CD4-positive, CD25-positive, alpha-beta regulatory T cell (primary cell): ENCODE results near the gene MTMR3. TPM values are rescaled to one million over a fixed set of nuclear protein-coding genes. Genes with fewer than 3 reads are reported as not detected.

ENCODE experiments used
- ATAC-seq, 2 donors: fragments of 150-1000 bp; cut with Tn5 transposase; one replicate each; pipeline ENCODE4 v1.10.0; 2021; ENCODE audit warnings: low read depth in 2 of 2, moderate number of reproducible peaks in 2 of 2, moderate library complexity in 1 of 2
- DNase-seq, 3 donors: peaks; one replicate each; pipeline versions ENCODE4 v3.0.0 to v3.0.0-alpha.2; 2012 to 2022; ENCODE audit warnings: mixed read lengths in 1 of 3
- H3K27ac ChIP-seq: one replicate; pipeline ENCODE4 v1.7.0; 2013; ENCODE audit warnings: mild to moderate bottlenecking, low read length; ENCODE audit not compliant: insufficient read depth, poor library complexity, severe bottlenecking
- H3K27me3 ChIP-seq: one replicate; pipeline ENCODE4 v1.7.0; 2013; ENCODE audit warnings: low read length; ENCODE audit not compliant: control insufficient read depth, insufficient read depth
- H3K36me3 ChIP-seq: one replicate; pipeline ENCODE4 v1.7.0; 2013; ENCODE audit warnings: mild to moderate bottlenecking, low read length, moderate library complexity; ENCODE audit not compliant: control insufficient read depth, insufficient read depth
- H3K4me1 ChIP-seq: 2 replicates; pipeline ENCODE4 v1.7.0; 2013; ENCODE audit warnings: mild to moderate bottlenecking, low read length; ENCODE audit not compliant: insufficient read depth, control insufficient read depth, poor library complexity, severe bottlenecking
- H3K4me3 ChIP-seq: one replicate; pipeline ENCODE4 v1.7.0; 2013; ENCODE audit warnings: low read depth, mild to moderate bottlenecking, low read length, moderate library complexity
- H3K9me3 ChIP-seq, 2 experiments: 1 replicate in 1 of 2; 2 replicates in 1 of 2; pipeline ENCODE4 v1.7.0; 2013; ENCODE audit warnings: low read length in 2 of 2, mild to moderate bottlenecking in 1 of 2, moderate library complexity in 1 of 2; ENCODE audit not compliant: control insufficient read depth in 2 of 2
- H3K27ac Mint-ChIP-seq, 3 donors: one replicate each; pipeline ENCODE4 v1.8.0; 2020 to 2022; ENCODE audit warnings: mild to moderate bottlenecking in 3 of 3, mixed read lengths in 3 of 3, moderate library complexity in 2 of 3
- H3K27me3 Mint-ChIP-seq: one replicate; pipeline ENCODE4 v1.8.0; 2022; ENCODE audit warnings: mild to moderate bottlenecking, mixed read lengths
- H3K36me3 Mint-ChIP-seq: one replicate; pipeline ENCODE4 v1.8.0; 2020; ENCODE audit warnings: mixed read lengths
- H3K4me1 Mint-ChIP-seq, 4 donors: one replicate each; pipeline ENCODE4 v1.8.0; 2020 to 2022; ENCODE audit warnings: mixed read lengths in 4 of 4, mild to moderate bottlenecking in 1 of 4
- H3K4me3 Mint-ChIP-seq, 4 donors: one replicate each; pipeline ENCODE4 v1.8.0; 2020 to 2022; ENCODE audit warnings: mild to moderate bottlenecking in 4 of 4, mixed read lengths in 4 of 4, moderate library complexity in 3 of 4
- H3K9me3 Mint-ChIP-seq, 7 donors: one replicate each; pipeline ENCODE4 v1.8.0; 2020 to 2022; ENCODE audit warnings: mixed read lengths in 7 of 7, mild to moderate bottlenecking in 3 of 7, moderate library complexity in 2 of 7
- polyA plus RNA-seq, 4 donors: library from polyadenylated mRNA; unstranded; fragments of 300-500 nt; fragmentation: Illumina TruSeq; gene quantifications; one replicate each; pipeline ENCODE4 v1.2.3, GENCODE V29; 2021
- total RNA-seq: library from RNA; stranded (reverse); gene quantifications from one replicate; pipeline ENCODE4 v1.2.3, GENCODE V29; 2022

Gene MTMR3
- total and polyA plus RNA-seq, 5 donors from 2014 or later, result 14.3 to 64.4 (median 19.1) TPM

- peaks cover 25% of the 10 kb centered on the region for H3K36me3 Mint-ChIP-seq
- DNase-seq (no peak), ATAC-seq (no peak)
- no peak overlapping the region for H3K4me3 ChIP-seq
- no peaks in the 10 kb centered on the region for H3K9me3 ChIP-seq
- H3K27ac Mint-ChIP-seq, result peak overlapping the region in 1 of 3 donors; percentile 61
- no peak overlapping the region for H3K4me3 Mint-ChIP-seq
- H3K27me3 ChIP-seq, result no peaks in the 10 kb centered on the region
- H3K4me1 ChIP-seq, result no peaks in the 10 kb centered on the region
- H3K36me3 ChIP-seq, result peaks cover 43% of the 10 kb centered on the region
- H3K9me3 Mint-ChIP-seq, result no peaks in the 10 kb centered on the region
- no peaks in the 10 kb centered on the region for H3K27me3 Mint-ChIP-seq
- H3K4me1 Mint-ChIP-seq, result peaks cover 4 to 15% (median 6%) of the 10 kb centered on the region in 4 donors
- no peak overlapping the region for H3K27ac ChIP-seq
Observed at GRCh38 chr22:30000566-30000965, 117.6 kb downstream of the MTMR3 start.

- peaks cover 25% of the 10 kb centered on the region for H3K36me3 Mint-ChIP-seq
- peaks cover 4 to 14% (median 6%) of the 10 kb centered on the region in 4 donors for H3K4me1 Mint-ChIP-seq
- ATAC-seq (no peak), DNase-seq (no peak)
- no peak overlapping the region for H3K27ac ChIP-seq
- H3K27me3 Mint-ChIP-seq, result no peaks in the 10 kb centered on the region
- H3K27me3 ChIP-seq, result no peaks in the 10 kb centered on the region
- no peaks in the 10 kb centered on the region for H3K9me3 Mint-ChIP-seq
- peak overlapping the region in 2 of 3 donors; percentile 22 to 62 for H3K27ac Mint-ChIP-seq
- H3K4me3 ChIP-seq, result no peak overlapping the region
- H3K4me1 ChIP-seq, result no peaks in the 10 kb centered on the region
- no peak overlapping the region for H3K4me3 Mint-ChIP-seq
- H3K9me3 ChIP-seq, result no peaks in the 10 kb centered on the region
- H3K36me3 ChIP-seq, result peaks cover 47% of the 10 kb centered on the region
Observed at GRCh38 chr22:30001459-30001858, 118.5 kb downstream of the MTMR3 start.

- H3K27me3 Mint-ChIP-seq, result no peaks in the 10 kb centered on the region
- peaks cover 0 to 10% (median 6%) of the 10 kb centered on the region in 4 donors for H3K4me1 Mint-ChIP-seq
- Histone ChIP-seq H3K4me1 (no peaks in the 10 kb centered on the region), H3K36me3 (peaks cover 56% of the 10 kb centered on the region), H3K9me3 (no peaks in the 10 kb centered on the region), H3K4me3 (no peak overlapping the region), H3K27me3 (no peaks in the 10 kb centered on the region), H3K27ac (no peak overlapping the region)
- peak overlapping the region; percentile 22 to 44 (median 39) for H3K27ac Mint-ChIP-seq
- DNase-seq (no peak), ATAC-seq (no peak)
- H3K36me3 Mint-ChIP-seq, result peaks cover 26% of the 10 kb centered on the region
- H3K9me3 Mint-ChIP-seq, result no peaks in the 10 kb centered on the region
- no peak overlapping the region for H3K4me3 Mint-ChIP-seq
Observed at GRCh38 chr22:30002861-30003486, 120.0 kb downstream of the MTMR3 start.

- no peaks in the 10 kb centered on the region for H3K27me3 ChIP-seq
- Mint-ChIP-seq H3K36me3 (peaks cover 27% of the 10 kb centered on the region), H3K27ac (no peak overlapping the region), H3K4me3 (no peak overlapping the region), H3K4me1 (peaks cover 0 to 8% (median 6%) of the 10 kb centered on the region in 4 donors), H3K9me3 (no peaks in the 10 kb centered on the region), H3K27me3 (no peaks in the 10 kb centered on the region)
- H3K4me3 ChIP-seq, result no peak overlapping the region
- H3K36me3 ChIP-seq, result peaks cover 63% of the 10 kb centered on the region
- ATAC-seq (no peak), DNase-seq (no peak)
- no peaks in the 10 kb centered on the region for H3K4me1 ChIP-seq
- no peaks in the 10 kb centered on the region for H3K9me3 ChIP-seq
- no peak overlapping the region for H3K27ac ChIP-seq
Observed at GRCh38 chr22:30004101-30004500, 121.1 kb downstream of the MTMR3 start.

GRCh38 chr22:30004694-30005093 is 121.7 kb downstream of the MTMR3 start:
- Histone ChIP-seq H3K36me3 (peaks cover 66% of the 10 kb centered on the region), H3K4me3 (no peak overlapping the region), H3K27ac (no peak overlapping the region), H3K9me3 (no peaks in the 10 kb centered on the region), H3K27me3 (no peaks in the 10 kb centered on the region), H3K4me1 (no peaks in the 10 kb centered on the region)
- H3K9me3 Mint-ChIP-seq, result no peaks in the 10 kb centered on the region
- H3K27me3 Mint-ChIP-seq, result no peaks in the 10 kb centered on the region
- H3K4me1 Mint-ChIP-seq, result peaks cover 0 to 8% (median 6%) of the 10 kb centered on the region in 4 donors
- peak overlapping the region in 2 of 3 donors; percentile 53 to 56 for H3K27ac Mint-ChIP-seq
- no peak for ATAC-seq
- no peak overlapping the region for H3K4me3 Mint-ChIP-seq
- peaks cover 26% of the 10 kb centered on the region for H3K36me3 Mint-ChIP-seq
- DNase-seq, result no peak

GRCh38 chr22:30005213-30005857 is 122.4 kb downstream of the MTMR3 start:
- ATAC-seq, result peak; percentile 52 to 65
- Histone ChIP-seq H3K27me3 (no peaks in the 10 kb centered on the region), H3K36me3 (peaks cover 70% of the 10 kb centered on the region), H3K4me3 (no peak overlapping the region), H3K27ac (no peak overlapping the region), H3K9me3 (no peaks in the 10 kb centered on the region), H3K4me1 (no peaks in the 10 kb centered on the region)
- Mint-ChIP-seq H3K4me3 (no peak overlapping the region), H3K27ac (peak overlapping the region in 2 of 3 donors; percentile 3 to 53), H3K36me3 (peaks cover 31% of the 10 kb centered on the region), H3K4me1 (peaks cover 0 to 8% (median 6%) of the 10 kb centered on the region in 4 donors), H3K27me3 (no peaks in the 10 kb centered on the region), H3K9me3 (no peaks in the 10 kb centered on the region)
- peak; percentile 34 to 67 (median 44) for DNase-seq

GRCh38 chr22:30007361-30007760 is 124.4 kb downstream of the MTMR3 start:
- Mint-ChIP-seq H3K27ac (peak overlapping the region in 1 of 3 donors; percentile 47), H3K36me3 (peaks cover 34% of the 10 kb centered on the region), H3K4me1 (peaks cover 0 to 8% (median 6%) of the 10 kb centered on the region in 4 donors), H3K4me3 (no peak overlapping the region), H3K9me3 (no peaks in the 10 kb centered on the region), H3K27me3 (no peaks in the 10 kb centered on the region)
- Histone ChIP-seq H3K27ac (no peak overlapping the region), H3K9me3 (no peaks in the 10 kb centered on the region), H3K4me3 (no peak overlapping the region), H3K36me3 (peaks cover 67% of the 10 kb centered on the region), H3K4me1 (no peaks in the 10 kb centered on the region), H3K27me3 (no peaks in the 10 kb centered on the region)
- no peak for DNase-seq
- ATAC-seq, result no peak

- DNase-seq (no peak), ATAC-seq (no peak)
- no peak overlapping the region for H3K4me3 ChIP-seq
- Mint-ChIP-seq H3K27me3 (no peaks in the 10 kb centered on the region), H3K9me3 (no peaks in the 10 kb centered on the region), H3K4me3 (no peak overlapping the region), H3K27ac (no peak overlapping the region), H3K4me1 (peaks cover 0 to 8% (median 6%) of the 10 kb centered on the region in 4 donors), H3K36me3 (peaks cover 39% of the 10 kb centered on the region)
- no peaks in the 10 kb centered on the region for H3K27me3 ChIP-seq
- no peak overlapping the region for H3K27ac ChIP-seq
- H3K36me3 ChIP-seq, result peaks cover 68% of the 10 kb centered on the region
- no peaks in the 10 kb centered on the region for H3K9me3 ChIP-seq
- H3K4me1 ChIP-seq, result no peaks in the 10 kb centered on the region
Observed at GRCh38 chr22:30008401-30008800, 125.4 kb downstream of the MTMR3 start.
